ENCODE measurements around the gene RNF144B.

DNA sequence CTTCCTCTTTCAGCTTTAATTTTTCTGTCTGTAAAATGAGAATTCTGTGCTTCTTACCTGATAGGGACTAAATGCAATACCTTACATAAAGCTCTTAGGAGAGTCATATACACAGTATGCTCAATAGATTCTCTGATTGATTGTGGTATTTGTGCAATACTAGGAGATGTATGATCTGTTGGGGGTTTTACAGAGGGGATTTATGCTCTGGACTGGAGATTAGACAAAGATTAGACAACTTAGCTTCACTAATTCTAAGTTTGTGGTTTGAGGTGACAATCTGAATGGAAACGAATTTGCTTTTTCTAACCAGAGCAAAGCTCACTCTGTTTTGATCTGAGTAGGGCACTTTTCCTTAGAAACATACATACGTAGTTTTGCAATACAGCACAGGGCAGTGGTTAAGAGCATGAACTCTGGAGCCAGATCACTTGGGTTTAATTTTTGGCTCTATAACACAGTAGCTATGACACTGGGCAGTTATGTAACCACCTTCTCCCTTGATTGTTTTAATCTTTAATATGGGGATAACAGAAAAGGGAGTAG is 126.2 kb downstream of the RNF144B start:
- TF ChIP-seq CTCF (conservative IDR thresholded peaks at IDR 0.05; ENCODE audit: low read length) (no peak), EZH2phosphoT487 (IDR thresholded peaks at IDR 0.05; ENCODE audit: borderline replicate concordance) (no peak)

All from Loucy (cell line).